Measurements from ENCODE around the gene SMIM41. TPM values are rescaled to one million over a fixed set of nuclear protein-coding genes. Genes with fewer than 3 reads are reported as not detected.

Gene SMIM41
- total and polyA plus RNA-seq, 11 donors: 0.08 to 0.65 (median 0.32) TPM; not detected in 6

- no peak for ATAC-seq
- intact Hi-C loops (cut with DNase I): loop anchor here in 2 of 10 donors (5.0 to 10.0 kb wide), 3 partner anchors 78 to 191 kb away; partner anchors contain the start of genes ACVRL1 (in 1 of the 2) and TAMALIN (in 1 of the 2)
- 87 to 91% (median 88%) methylated on average over 6 of the region's 6 CpGs for whole genome bisulfite sequencing, 4 donors
- no peak for DNase-seq
- peaks cover 0 to 12% (median 3%) of the 10 kb centered on the region in 9 donors for H3K27me3 ChIP-seq
- H3K4me3 ChIP-seq: no peak overlapping the region
- H3K4me1 ChIP-seq: peaks cover 6 to 29% (median 25%) of the 10 kb centered on the region in 12 donors
- no peak for TF ChIP-seq POLR2A (IDR thresholded peaks at IDR 0.05)
- no peaks in the 10 kb centered on the region for H3K36me3 ChIP-seq
- H3K9me3 ChIP-seq: no peaks in the 10 kb centered on the region
- H3K27ac ChIP-seq: no peak overlapping the region
Observed at GRCh38 chr12:52085682-52086180, 6.2 kb downstream of the SMIM41 start.

- Histone ChIP-seq H3K27me3 (peaks cover 0 to 17% (median 3%) of the 10 kb centered on the region in 9 donors), H3K4me1 (peaks cover 4 to 23% (median 19%) of the 10 kb centered on the region in 12 donors), H3K4me3 (no peak overlapping the region), H3K27ac (no peak overlapping the region), H3K36me3 (no peaks in the 10 kb centered on the region), H3K9me3 (no peaks in the 10 kb centered on the region)
- ATAC-seq (no peak), DNase-seq (no peak)
- TF ChIP-seq CTCF (IDR thresholded peaks at IDR 0.05) (no peak), POLR2A (IDR thresholded peaks at IDR 0.05) (no peak)
- intact Hi-C loops (cut with DNase I): loop anchor here in 2 of 10 donors (5.0 to 10.0 kb wide), 3 partner anchors 79 to 192 kb away; partner anchors contain the start of genes ACVRL1 (in 1 of the 2) and TAMALIN (in 1 of the 2)
- WGBS, 4 donors: 56 to 68% (median 62%) methylated on average over 9 of the region's 9 CpGs
Observed at GRCh38 chr12:52086366-52086765, 6.9 kb downstream of the SMIM41 start.

GRCh38 chr12:52086944-52087835 lies 7.7 kb downstream of the SMIM41 start:
- intact Hi-C loops (cut with DNase I): loop anchor here in 2 of 10 donors (5.0 to 10.0 kb wide), 3 partner anchors 80 to 192 kb away; partner anchors contain the start of genes ACVRL1 (in 1 of the 2) and TAMALIN (in 1 of the 2)
- no peak overlapping the region for H3K27ac ChIP-seq
- no peak for ATAC-seq

More at GRCh38 chr12:52086944-52087835, 7.7 kb downstream of the SMIM41 start:
- no peak overlapping the region for H3K4me3 ChIP-seq
- TF ChIP-seq CTCF (IDR thresholded peaks at IDR 0.05) (no peak), POLR2A (IDR thresholded peaks at IDR 0.05) (no peak)
- WGBS, 4 donors: 70 to 74% (median 73%) methylated on average over 21 to 22 of the region's 22 CpGs
- H3K9me3 ChIP-seq: no peaks in the 10 kb centered on the region
- no peak for DNase-seq
- H3K36me3 ChIP-seq: no peaks in the 10 kb centered on the region
- peaks cover 0 to 22% (median 4%) of the 10 kb centered on the region in 9 donors for H3K27me3 ChIP-seq
- H3K4me1 ChIP-seq: peaks cover 0 to 14% (median 12%) of the 10 kb centered on the region in 12 donors
